ENCODE data around the gene ZFP36. TPM values are rescaled to one million over a fixed set of nuclear protein-coding genes. Genes with fewer than 3 reads are reported as not detected.

ZFP36 gene
- total and polyA plus RNA-seq, 2 of the 8 experiments (the other 6 are each of a cell fraction or from before 2014, with no cell fraction given), result 4.0 to 10.9 TPM

DNA sequence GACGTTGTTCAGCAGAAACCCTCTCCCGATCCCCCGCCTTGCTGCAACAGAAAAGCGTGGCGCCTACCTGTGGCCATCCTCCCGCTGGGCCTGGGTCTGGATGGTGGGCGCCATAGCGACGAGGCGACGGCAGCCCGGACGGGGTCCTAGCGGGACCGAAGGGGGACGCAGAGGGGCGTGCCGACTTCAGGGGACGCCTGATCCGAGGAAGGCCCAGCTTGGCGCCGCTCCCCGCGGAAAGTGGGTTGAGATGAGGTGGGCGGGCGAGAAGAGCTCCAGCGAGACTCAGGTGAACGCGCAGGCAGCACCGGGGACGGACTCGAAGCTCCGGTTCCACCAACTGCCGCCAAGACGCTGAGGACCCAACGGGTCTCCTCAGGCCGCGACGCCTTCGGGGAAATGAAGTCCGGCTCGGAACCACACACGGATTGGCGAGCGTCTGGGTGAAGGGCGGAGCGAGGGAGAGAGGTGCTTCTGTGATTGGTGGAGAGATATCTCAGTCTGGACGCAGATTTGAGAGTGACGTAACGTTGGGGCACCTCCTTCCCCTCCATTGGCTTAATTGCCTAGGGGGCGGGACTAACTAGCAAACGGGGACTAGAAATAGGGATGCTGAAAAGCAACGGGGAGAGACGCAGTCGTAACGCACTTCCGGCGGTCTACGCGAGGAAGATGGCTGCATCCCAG is 15.8 kb upstream of the ZFP36 start, which contains the start of the genes MED29 and PAF1 (continued):
- no peak for TF ChIP-seq KDM1A (IDR thresholded peaks at IDR 0.05; ENCODE audit: borderline replicate concordance, low read length)
- TF ChIP-seq SP4 (IDR thresholded peaks at IDR 0.05; ENCODE audit: low read length), result peak; percentile 99
- no peak for TF ChIP-seq CBX8 (IDR thresholded peaks at IDR 0.05; ENCODE audit: borderline replicate concordance, low read depth, low read length)
- TF ChIP-seq, protein P1, sequence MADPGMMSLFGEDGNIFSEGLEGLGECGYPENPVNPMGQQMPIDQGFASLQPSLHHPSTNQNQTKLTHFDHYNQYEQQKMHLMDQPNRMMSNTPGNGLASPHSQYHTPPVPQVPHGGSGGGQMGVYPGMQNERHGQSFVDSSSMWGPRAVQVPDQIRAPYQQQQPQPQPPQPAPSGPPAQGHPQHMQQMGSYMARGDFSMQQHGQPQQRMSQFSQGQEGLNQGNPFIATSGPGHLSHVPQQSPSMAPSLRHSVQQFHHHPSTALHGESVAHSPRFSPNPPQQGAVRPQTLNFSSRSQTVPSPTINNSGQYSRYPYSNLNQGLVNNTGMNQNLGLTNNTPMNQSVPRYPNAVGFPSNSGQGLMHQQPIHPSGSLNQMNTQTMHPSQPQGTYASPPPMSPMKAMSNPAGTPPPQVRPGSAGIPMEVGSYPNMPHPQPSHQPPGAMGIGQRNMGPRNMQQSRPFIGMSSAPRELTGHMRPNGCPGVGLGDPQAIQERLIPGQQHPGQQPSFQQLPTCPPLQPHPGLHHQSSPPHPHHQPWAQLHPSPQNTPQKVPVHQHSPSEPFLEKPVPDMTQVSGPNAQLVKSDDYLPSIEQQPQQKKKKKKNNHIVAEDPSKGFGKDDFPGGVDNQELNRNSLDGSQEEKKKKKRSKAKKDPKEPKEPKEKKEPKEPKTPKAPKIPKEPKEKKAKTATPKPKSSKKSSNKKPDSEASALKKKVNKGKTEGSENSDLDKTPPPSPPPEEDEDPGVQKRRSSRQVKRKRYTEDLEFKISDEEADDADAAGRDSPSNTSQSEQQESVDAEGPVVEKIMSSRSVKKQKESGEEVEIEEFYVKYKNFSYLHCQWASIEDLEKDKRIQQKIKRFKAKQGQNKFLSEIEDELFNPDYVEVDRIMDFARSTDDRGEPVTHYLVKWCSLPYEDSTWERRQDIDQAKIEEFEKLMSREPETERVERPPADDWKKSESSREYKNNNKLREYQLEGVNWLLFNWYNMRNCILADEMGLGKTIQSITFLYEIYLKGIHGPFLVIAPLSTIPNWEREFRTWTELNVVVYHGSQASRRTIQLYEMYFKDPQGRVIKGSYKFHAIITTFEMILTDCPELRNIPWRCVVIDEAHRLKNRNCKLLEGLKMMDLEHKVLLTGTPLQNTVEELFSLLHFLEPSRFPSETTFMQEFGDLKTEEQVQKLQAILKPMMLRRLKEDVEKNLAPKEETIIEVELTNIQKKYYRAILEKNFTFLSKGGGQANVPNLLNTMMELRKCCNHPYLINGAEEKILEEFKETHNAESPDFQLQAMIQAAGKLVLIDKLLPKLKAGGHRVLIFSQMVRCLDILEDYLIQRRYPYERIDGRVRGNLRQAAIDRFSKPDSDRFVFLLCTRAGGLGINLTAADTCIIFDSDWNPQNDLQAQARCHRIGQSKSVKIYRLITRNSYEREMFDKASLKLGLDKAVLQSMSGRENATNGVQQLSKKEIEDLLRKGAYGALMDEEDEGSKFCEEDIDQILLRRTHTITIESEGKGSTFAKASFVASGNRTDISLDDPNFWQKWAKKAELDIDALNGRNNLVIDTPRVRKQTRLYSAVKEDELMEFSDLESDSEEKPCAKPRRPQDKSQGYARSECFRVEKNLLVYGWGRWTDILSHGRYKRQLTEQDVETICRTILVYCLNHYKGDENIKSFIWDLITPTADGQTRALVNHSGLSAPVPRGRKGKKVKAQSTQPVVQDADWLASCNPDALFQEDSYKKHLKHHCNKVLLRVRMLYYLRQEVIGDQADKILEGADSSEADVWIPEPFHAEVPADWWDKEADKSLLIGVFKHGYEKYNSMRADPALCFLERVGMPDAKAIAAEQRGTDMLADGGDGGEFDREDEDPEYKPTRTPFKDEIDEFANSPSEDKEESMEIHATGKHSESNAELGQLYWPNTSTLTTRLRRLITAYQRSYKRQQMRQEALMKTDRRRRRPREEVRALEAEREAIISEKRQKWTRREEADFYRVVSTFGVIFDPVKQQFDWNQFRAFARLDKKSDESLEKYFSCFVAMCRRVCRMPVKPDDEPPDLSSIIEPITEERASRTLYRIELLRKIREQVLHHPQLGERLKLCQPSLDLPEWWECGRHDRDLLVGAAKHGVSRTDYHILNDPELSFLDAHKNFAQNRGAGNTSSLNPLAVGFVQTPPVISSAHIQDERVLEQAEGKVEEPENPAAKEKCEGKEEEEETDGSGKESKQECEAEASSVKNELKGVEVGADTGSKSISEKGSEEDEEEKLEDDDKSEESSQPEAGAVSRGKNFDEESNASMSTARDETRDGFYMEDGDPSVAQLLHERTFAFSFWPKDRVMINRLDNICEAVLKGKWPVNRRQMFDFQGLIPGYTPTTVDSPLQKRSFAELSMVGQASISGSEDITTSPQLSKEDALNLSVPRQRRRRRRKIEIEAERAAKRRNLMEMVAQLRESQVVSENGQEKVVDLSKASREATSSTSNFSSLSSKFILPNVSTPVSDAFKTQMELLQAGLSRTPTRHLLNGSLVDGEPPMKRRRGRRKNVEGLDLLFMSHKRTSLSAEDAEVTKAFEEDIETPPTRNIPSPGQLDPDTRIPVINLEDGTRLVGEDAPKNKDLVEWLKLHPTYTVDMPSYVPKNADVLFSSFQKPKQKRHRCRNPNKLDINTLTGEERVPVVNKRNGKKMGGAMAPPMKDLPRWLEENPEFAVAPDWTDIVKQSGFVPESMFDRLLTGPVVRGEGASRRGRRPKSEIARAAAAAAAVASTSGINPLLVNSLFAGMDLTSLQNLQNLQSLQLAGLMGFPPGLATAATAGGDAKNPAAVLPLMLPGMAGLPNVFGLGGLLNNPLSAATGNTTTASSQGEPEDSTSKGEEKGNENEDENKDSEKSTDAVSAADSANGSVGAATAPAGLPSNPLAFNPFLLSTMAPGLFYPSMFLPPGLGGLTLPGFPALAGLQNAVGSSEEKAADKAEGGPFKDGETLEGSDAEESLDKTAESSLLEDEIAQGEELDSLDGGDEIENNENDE (IDR thresholded peaks at IDR 0.05; ENCODE audit: insufficient replicate concordance, low read length), result no peak
- TF ChIP-seq, protein P2, sequence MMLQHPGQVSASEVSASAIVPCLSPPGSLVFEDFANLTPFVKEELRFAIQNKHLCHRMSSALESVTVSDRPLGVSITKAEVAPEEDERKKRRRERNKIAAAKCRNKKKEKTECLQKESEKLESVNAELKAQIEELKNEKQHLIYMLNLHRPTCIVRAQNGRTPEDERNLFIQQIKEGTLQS (IDR thresholded peaks at IDR 0.05; ENCODE audit: insufficient read depth, low read depth, low read length), result no peak

Measured in H1 (cell line).